Mesenchymal stem cell (in vitro differentiated cells and primary cell): ENCODE data around the gene RBFOX1.

Source experiments
- DNase-seq: peaks from one replicate; pipeline ENCODE4 v3.0.0-alpha.2; 2013
- H2AFZ ChIP-seq: one replicate; pipeline ENCODE4 v1.6.1; 2013; ENCODE audit warnings: low read depth, mild to moderate bottlenecking, control low read depth, inconsistent platforms, low read length, moderate library complexity
- H2AK5ac ChIP-seq: 2 replicates; pipeline ENCODE4 v1.6.1; 2013; ENCODE audit warnings: low read length, moderate library complexity, mild to moderate bottlenecking, inconsistent platforms; ENCODE audit not compliant: severe bottlenecking
- H2BK120ac ChIP-seq: one replicate; pipeline ENCODE4 v1.6.1; 2013; ENCODE audit warnings: low read depth, mild to moderate bottlenecking, inconsistent platforms, low read length, moderate library complexity
- H2BK12ac ChIP-seq, 2 experiments: one replicate each; pipeline ENCODE4 v1.6.1; 2013; ENCODE audit warnings: inconsistent platforms in 2 of 2, low read length in 2 of 2, mild to moderate bottlenecking in 2 of 2, moderate library complexity in 2 of 2, control low read depth in 1 of 2
- H2BK15ac ChIP-seq: one replicate; pipeline ENCODE4 v1.6.1; 2013; ENCODE audit warnings: mild to moderate bottlenecking, low read depth, inconsistent platforms; ENCODE audit not compliant: poor library complexity, severe bottlenecking
- H2BK5ac ChIP-seq: 2 replicates; pipeline ENCODE4 v1.6.1; 2013; ENCODE audit warnings: low read depth, mild to moderate bottlenecking, low read length, control low read depth, inconsistent platforms; ENCODE audit not compliant: poor library complexity, severe bottlenecking
- H3K14ac ChIP-seq, 2 experiments: one replicate each; pipeline ENCODE4 v1.6.1; 2013; ENCODE audit warnings: inconsistent platforms in 2 of 2, low read length in 2 of 2, control low read depth in 1 of 2, mild to moderate bottlenecking in 1 of 2, moderate library complexity in 1 of 2
- H3K18ac ChIP-seq, 2 experiments: one replicate each; pipeline ENCODE4 v1.6.1; 2013; ENCODE audit warnings: inconsistent platforms in 2 of 2, low read length in 2 of 2, control low read depth in 1 of 2, low read depth in 1 of 2, mild to moderate bottlenecking in 1 of 2
- H3K23ac ChIP-seq, 2 experiments: one replicate each; pipeline ENCODE4 v1.6.1; 2013; ENCODE audit warnings: inconsistent platforms in 2 of 2, low read length in 2 of 2, mild to moderate bottlenecking in 2 of 2, moderate library complexity in 2 of 2, control low read depth in 1 of 2
- H3K27ac ChIP-seq: 2 replicates; pipeline ENCODE4 v1.5.1; 2013; ENCODE audit warnings: mild to moderate bottlenecking, moderate library complexity, low read length, control low read depth, inconsistent platforms; ENCODE audit not compliant: poor library complexity, severe bottlenecking
- H3K27me3 ChIP-seq, 2 experiments: 2 replicates each; pipeline versions ENCODE4 v1.6.1 to v1.7.0; 2013; ENCODE audit warnings: low read length in 2 of 2, mild to moderate bottlenecking in 2 of 2, moderate library complexity in 2 of 2, control low read depth in 1 of 2, inconsistent platforms in 1 of 2; ENCODE audit not compliant: control insufficient read depth in 1 of 2, insufficient read depth in 1 of 2
- H3K36me3 ChIP-seq, 2 experiments: 2 replicates each; pipeline versions ENCODE4 v1.6.1 to v1.7.0; 2013; ENCODE audit warnings: low read length in 2 of 2, control low read depth in 1 of 2, inconsistent platforms in 1 of 2, low read depth in 1 of 2, mild to moderate bottlenecking in 1 of 2; ENCODE audit not compliant: insufficient read depth in 2 of 2, control insufficient read depth in 1 of 2
- H3K4ac ChIP-seq, 2 experiments: one replicate each; pipeline ENCODE4 v1.6.1; 2013; ENCODE audit warnings: inconsistent platforms in 2 of 2, low read length in 2 of 2, mild to moderate bottlenecking in 2 of 2, moderate library complexity in 2 of 2, control low read depth in 1 of 2, low read depth in 1 of 2
- H3K4me1 ChIP-seq: 2 replicates; pipeline ENCODE4 v1.6.1; 2013; ENCODE audit warnings: low read depth, low read length, control low read depth; ENCODE audit not compliant: control insufficient read depth, insufficient read depth
- H3K4me2 ChIP-seq: 2 replicates; pipeline ENCODE4 v1.6.1; 2013; ENCODE audit warnings: low read length, mild to moderate bottlenecking, inconsistent platforms; ENCODE audit not compliant: poor library complexity, severe bottlenecking
- H3K4me3 ChIP-seq, 2 experiments: 2 replicates each; pipeline versions ENCODE4 v1.5.1 to v1.7.0; 2013; ENCODE audit warnings: low read length in 2 of 2, mild to moderate bottlenecking in 2 of 2, control low read depth in 1 of 2, low read depth in 1 of 2; ENCODE audit not compliant: insufficient read depth in 1 of 2
- H3K79me1 ChIP-seq: replicated peaks from 2 replicates; pipeline ENCODE4 v1.6.1; 2013; ENCODE audit warnings: mild to moderate bottlenecking, control low read depth, low read length, inconsistent platforms; ENCODE audit not compliant: poor library complexity, severe bottlenecking
- H3K9ac ChIP-seq: 2 replicates; pipeline ENCODE4 v1.7.0; 2013; ENCODE audit warnings: mild to moderate bottlenecking, low read length, moderate library complexity
- H3K9me3 ChIP-seq: 2 replicates; pipeline ENCODE4 v1.7.0; 2013; ENCODE audit warnings: mild to moderate bottlenecking, low read length; ENCODE audit not compliant: control insufficient read depth
- H4K8ac ChIP-seq: one replicate; pipeline ENCODE4 v1.6.1; 2013; ENCODE audit warnings: inconsistent platforms, mild to moderate bottlenecking, low read length, moderate library complexity
- H4K91ac ChIP-seq: one replicate; pipeline ENCODE4 v1.6.1; 2013; ENCODE audit warnings: mild to moderate bottlenecking, low read length, inconsistent platforms
- WGBS: methylation state at CpG from one replicate; pipeline ENCODE4 v1.1.7; 2013; ENCODE audit warnings: mixed read lengths; 5-methylcytosine and 5-hydroxymethylcytosine counted together

Gene RBFOX1

GRCh38 chr16:7290682-7291081 is 42.0 kb upstream of the RBFOX1 start:
- Histone ChIP-seq H2BK5ac (no peak overlapping the region), H2BK12ac (no peak overlapping the region), H2BK120ac (no peak overlapping the region), H4K8ac (no peak overlapping the region), H3K4ac (no peak overlapping the region), H3K4me3 (no peak overlapping the region), H3K9me3 (peaks cover 8% of the 10 kb centered on the region), H3K14ac (no peak overlapping the region), H2AFZ (no peak overlapping the region), H3K4me2 (no peak overlapping the region), H3K4me1 (no peaks in the 10 kb centered on the region), H3K79me1 (no peaks in the 10 kb centered on the region), H3K27me3 (no peaks in the 10 kb centered on the region), H3K18ac (no peak overlapping the region), H3K23ac (no peak overlapping the region), H3K9ac (no peak overlapping the region), H3K36me3 (no peaks in the 10 kb centered on the region), H3K27ac (no peak overlapping the region), H4K91ac (no peak overlapping the region), H2AK5ac (no peak overlapping the region), H2BK15ac (no peak overlapping the region)
- DNase-seq, result no peak
- 97% methylated on average over 3 of the region's 6 CpGs for WGBS

DNA sequence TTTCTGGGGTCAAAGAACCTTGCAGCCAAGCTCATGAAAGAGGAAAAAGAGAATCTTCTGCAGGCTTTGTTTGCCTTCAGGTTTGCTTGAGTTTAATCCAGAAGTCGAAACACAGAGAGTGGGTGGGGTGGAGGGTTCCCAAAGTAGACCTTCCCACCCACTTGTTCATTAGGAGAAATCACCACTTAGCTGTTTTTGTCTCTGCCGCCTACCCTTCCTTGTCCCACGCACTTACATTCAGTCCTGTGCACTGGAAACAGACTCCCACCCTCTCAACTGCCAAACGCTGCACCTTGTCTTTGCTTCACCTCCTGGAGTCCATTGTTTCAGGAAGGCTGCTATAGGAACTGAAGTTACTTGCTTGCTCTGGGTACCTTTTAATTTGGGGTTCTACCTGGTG is 38.6 kb upstream of the RBFOX1 start:
- Histone ChIP-seq H3K4me1 (no peaks in the 10 kb centered on the region), H2AK5ac (no peak overlapping the region), H3K27ac (no peak overlapping the region)

GRCh38 chr16:7303052-7303610 is 29.5 kb upstream of the RBFOX1 start:
- no peak overlapping the region for H3K14ac ChIP-seq
- no peaks in the 10 kb centered on the region for H3K4me1 ChIP-seq
- WGBS, result under 1% methylated on average over 17 of the region's 34 CpGs
- no peaks in the 10 kb centered on the region for H3K79me1 ChIP-seq
- H2BK12ac ChIP-seq, result no peak overlapping the region
- H3K36me3 ChIP-seq, result no peaks in the 10 kb centered on the region
- H3K4me2 ChIP-seq, result no peak overlapping the region
- H4K91ac ChIP-seq, result no peak overlapping the region
- H2BK15ac ChIP-seq, result no peak overlapping the region
- no peak overlapping the region for H3K23ac ChIP-seq
- no peak overlapping the region for H3K4me3 ChIP-seq
- no peak overlapping the region for H4K8ac ChIP-seq
- no peak overlapping the region for H2AFZ ChIP-seq
- no peak overlapping the region for H3K9ac ChIP-seq
- H3K18ac ChIP-seq, result no peak overlapping the region
- H2BK120ac ChIP-seq, result no peak overlapping the region
- H2BK5ac ChIP-seq, result no peak overlapping the region
- H3K9me3 ChIP-seq, result no peaks in the 10 kb centered on the region
- H2AK5ac ChIP-seq, result no peak overlapping the region
- no peak overlapping the region for H3K4ac ChIP-seq
- no peak for DNase-seq
- H3K27ac ChIP-seq, result no peak overlapping the region
- peaks cover 3% of the 10 kb centered on the region in 2 experiments for H3K27me3 ChIP-seq

More for the DNA sequence above, 38.6 kb upstream of the RBFOX1 start:
- WGBS, result 58% methylated on average over 4 of the region's 4 CpGs
- H3K14ac ChIP-seq, result no peak overlapping the region
- H2AFZ ChIP-seq, result no peak overlapping the region
- H3K27me3 ChIP-seq, result no peaks in the 10 kb centered on the region
- no peak for DNase-seq
- no peak overlapping the region for H3K18ac ChIP-seq
- no peak overlapping the region for H3K9ac ChIP-seq
- H3K23ac ChIP-seq, result no peak overlapping the region
- H3K36me3 ChIP-seq, result no peaks in the 10 kb centered on the region
- no peak overlapping the region for H4K8ac ChIP-seq
- H2BK15ac ChIP-seq, result no peak overlapping the region
- H4K91ac ChIP-seq, result no peak overlapping the region
- no peaks in the 10 kb centered on the region for H3K9me3 ChIP-seq
- H2BK12ac ChIP-seq, result no peak overlapping the region
- no peaks in the 10 kb centered on the region for H3K79me1 ChIP-seq
- H3K4me3 ChIP-seq, result no peak overlapping the region
- no peak overlapping the region for H2BK5ac ChIP-seq
- no peak overlapping the region for H2BK120ac ChIP-seq
- no peak overlapping the region for H3K4me2 ChIP-seq
- no peak overlapping the region for H3K4ac ChIP-seq

- Histone ChIP-seq H3K4ac (no peak overlapping the region), H3K18ac (no peak overlapping the region), H3K9me3 (no peaks in the 10 kb centered on the region), H4K8ac (no peak overlapping the region), H2BK120ac (no peak overlapping the region), H2AFZ (no peak overlapping the region), H3K27me3 (peaks cover 3% of the 10 kb centered on the region in 2 experiments), H3K4me3 (no peak overlapping the region), H2BK12ac (no peak overlapping the region), H2BK5ac (no peak overlapping the region), H3K36me3 (no peaks in the 10 kb centered on the region), H2BK15ac (no peak overlapping the region), H3K14ac (no peak overlapping the region), H4K91ac (no peak overlapping the region), H3K4me2 (no peak overlapping the region), H3K79me1 (no peaks in the 10 kb centered on the region), H3K4me1 (no peaks in the 10 kb centered on the region), H2AK5ac (no peak overlapping the region), H3K27ac (no peak overlapping the region), H3K9ac (no peak overlapping the region), H3K23ac (no peak overlapping the region)
- WGBS, result under 1% methylated on average over 20 of the region's 20 CpGs
- no peak for DNase-seq
Measured at GRCh38 chr16:7303660-7304200, 28.9 kb upstream of the RBFOX1 start.
